GM18526 (cell line): ENCODE results near the gene SLAMF6.

Experiments
- POLR2A ChIP-seq: IDR thresholded peaks from 3 replicates; pipeline ENCODE4 v1.6.1; 2011; ENCODE audit not compliant: insufficient read length; ENCODE audit errors: extremely low read depth

The SLAMF6 gene

GRCh38 chr1:160451119-160451858 lies 71.8 kb downstream of the SLAMF6 start:
- no peak for TF ChIP-seq POLR2A

GRCh38 chr1:160449494-160449893 lies 73.6 kb downstream of the SLAMF6 start:
- no peak for TF ChIP-seq POLR2A

GRCh38 chr1:160446945-160447600 lies 76.0 kb downstream of the SLAMF6 start:
- TF ChIP-seq POLR2A, result no peak

GRCh38 chr1:160439718-160440117 lies 83.3 kb downstream of the SLAMF6 start:
- TF ChIP-seq POLR2A, result no peak

GRCh38 chr1:160438935-160439334 lies 84.1 kb downstream of the SLAMF6 start:
- TF ChIP-seq POLR2A, result no peak

- TF ChIP-seq POLR2A, result no peak
These were observed 84.6 kb downstream of the SLAMF6 start for GRCh38 chr1:160438317-160438918.

- TF ChIP-seq POLR2A, result no peak
These were observed 85.4 kb downstream of the SLAMF6 start for GRCh38 chr1:160437432-160438316.

- no peak for TF ChIP-seq POLR2A
These were observed 86.1 kb downstream of the SLAMF6 start for GRCh38 chr1:160436966-160437365.
